Measurements from ENCODE around the gene CTSH. TPM values are rescaled to one million over a fixed set of nuclear protein-coding genes. Genes with fewer than 3 reads are reported as not detected.

CTSH gene
- total RNA-seq, 1 donor from 2014 or later, result 80.6 TPM

- intact Hi-C loops (cut with micrococcal nuclease), result no loop called here
Observed at GRCh38 chr15:78977591-78978347, 32.9 kb upstream of the CTSH start.

GRCh38 chr15:78977091-78977571 lies 32.3 kb upstream of the CTSH start:
- intact Hi-C loops (cut with micrococcal nuclease), result no loop called here

- intact Hi-C loops (cut with micrococcal nuclease), result no loop called here
Observed at GRCh38 chr15:78976691-78977090, 31.8 kb upstream of the CTSH start.

- intact Hi-C loops (cut with micrococcal nuclease), result no loop called here
Observed at GRCh38 chr15:78974272-78974918, 29.5 kb upstream of the CTSH start.

- intact Hi-C loops (cut with micrococcal nuclease), result no loop called here
Observed at GRCh38 chr15:78969687-78970349, 25.0 kb upstream of the CTSH start.

GRCh38 chr15:78968539-78969271 lies 23.9 kb upstream of the CTSH start:
- intact Hi-C loops (cut with micrococcal nuclease), result no loop called here

GRCh38 chr15:78968114-78968513 lies 23.3 kb upstream of the CTSH start:
- intact Hi-C loops (cut with micrococcal nuclease), result no loop called here

GRCh38 chr15:78960308-78960707 lies 15.5 kb upstream of the CTSH start:
- intact Hi-C loops (cut with micrococcal nuclease), result no loop called here

- intact Hi-C loops (cut with micrococcal nuclease), result no loop called here
Observed at GRCh38 chr15:78959360-78959759, 14.5 kb upstream of the CTSH start.

- intact Hi-C loops (cut with micrococcal nuclease), result no loop called here
Observed at GRCh38 chr15:78957416-78958093, 12.7 kb upstream of the CTSH start.

GRCh38 chr15:78956937-78957336 lies 12.1 kb upstream of the CTSH start:
- intact Hi-C loops (cut with micrococcal nuclease), result no loop called here

GRCh38 chr15:78955355-78955754 lies 10.5 kb upstream of the CTSH start:
- intact Hi-C loops (cut with micrococcal nuclease), result no loop called here

- intact Hi-C loops (cut with micrococcal nuclease), result no loop called here
Observed at GRCh38 chr15:78951841-78952238, 7.0 kb upstream of the CTSH start.

GRCh38 chr15:78950902-78951840 lies 6.3 kb upstream of the CTSH start:
- intact Hi-C loops (cut with micrococcal nuclease), result no loop called here

GRCh38 chr15:78950343-78950742 lies 5.5 kb upstream of the CTSH start:
- intact Hi-C loops (cut with micrococcal nuclease), result no loop called here

- intact Hi-C loops (cut with micrococcal nuclease), result no loop called here
Observed at GRCh38 chr15:78949461-78949860, 4.6 kb upstream of the CTSH start.

- intact Hi-C loops (cut with micrococcal nuclease), result no loop called here
Observed at GRCh38 chr15:78947506-78947905, 2.7 kb upstream of the CTSH start.

GRCh38 chr15:78946493-78946892 lies 1.6 kb upstream of the CTSH start:
- intact Hi-C loops (cut with micrococcal nuclease), result no loop called here

GRCh38 chr15:78944202-78944625 lies 632 bp downstream of the CTSH start:
- intact Hi-C loops (cut with micrococcal nuclease), result no loop called here

- intact Hi-C loops (cut with micrococcal nuclease), result no loop called here
Observed at GRCh38 chr15:78943692-78944091, 1.2 kb downstream of the CTSH start.
